NT2/D1 (cell line): ENCODE measurements around the gene ITGB1.

Source experiments
- DNase-seq: peaks from one replicate; pipeline ENCODE4 v3.0.0-alpha.2; 2011; ENCODE audit warnings: low read depth, low spot score
- H3K27me3 ChIP-seq: 2 replicates; pipeline ENCODE4 v1.6.0; 2011; ENCODE audit warnings: mild to moderate bottlenecking; ENCODE audit not compliant: insufficient read length, insufficient read depth
- H3K36me3 ChIP-seq: 2 replicates; pipeline ENCODE4 v1.6.1; 2011; ENCODE audit warnings: mild to moderate bottlenecking, low read length, mixed read lengths; ENCODE audit not compliant: insufficient read depth, insufficient read length
- H3K4me1 ChIP-seq: 2 replicates; pipeline ENCODE4 v1.5.1; 2011; ENCODE audit not compliant: insufficient read depth, insufficient read length
- H3K4me3 ChIP-seq: 2 replicates; pipeline ENCODE4 v1.5.1; 2011; ENCODE audit warnings: low read depth; ENCODE audit not compliant: insufficient read length
- H3K9ac ChIP-seq: 2 replicates; pipeline ENCODE4 v1.6.0; 2011; ENCODE audit warnings: low read depth; ENCODE audit not compliant: insufficient read length
- H3K9me3 ChIP-seq: 2 replicates; pipeline ENCODE4 v1.5.1; 2011; ENCODE audit warnings: mild to moderate bottlenecking, low read length; ENCODE audit not compliant: insufficient read depth
- SUZ12 ChIP-seq: IDR thresholded peaks from 2 replicates; pipeline ENCODE4 v1.6.1; 2011; ENCODE audit not compliant: insufficient read length, insufficient read depth; ENCODE audit errors: extremely low read depth
- YY1 ChIP-seq: IDR thresholded peaks from 2 replicates; pipeline ENCODE4 v1.6.1; 2011; ENCODE audit not compliant: insufficient read length, insufficient read depth
- ZNF274 ChIP-seq: IDR thresholded peaks from 2 replicates; pipeline ENCODE4 v1.6.1; 2011; ENCODE audit warnings: mild to moderate bottlenecking, low read depth, low read length

The ITGB1 gene

DNA sequence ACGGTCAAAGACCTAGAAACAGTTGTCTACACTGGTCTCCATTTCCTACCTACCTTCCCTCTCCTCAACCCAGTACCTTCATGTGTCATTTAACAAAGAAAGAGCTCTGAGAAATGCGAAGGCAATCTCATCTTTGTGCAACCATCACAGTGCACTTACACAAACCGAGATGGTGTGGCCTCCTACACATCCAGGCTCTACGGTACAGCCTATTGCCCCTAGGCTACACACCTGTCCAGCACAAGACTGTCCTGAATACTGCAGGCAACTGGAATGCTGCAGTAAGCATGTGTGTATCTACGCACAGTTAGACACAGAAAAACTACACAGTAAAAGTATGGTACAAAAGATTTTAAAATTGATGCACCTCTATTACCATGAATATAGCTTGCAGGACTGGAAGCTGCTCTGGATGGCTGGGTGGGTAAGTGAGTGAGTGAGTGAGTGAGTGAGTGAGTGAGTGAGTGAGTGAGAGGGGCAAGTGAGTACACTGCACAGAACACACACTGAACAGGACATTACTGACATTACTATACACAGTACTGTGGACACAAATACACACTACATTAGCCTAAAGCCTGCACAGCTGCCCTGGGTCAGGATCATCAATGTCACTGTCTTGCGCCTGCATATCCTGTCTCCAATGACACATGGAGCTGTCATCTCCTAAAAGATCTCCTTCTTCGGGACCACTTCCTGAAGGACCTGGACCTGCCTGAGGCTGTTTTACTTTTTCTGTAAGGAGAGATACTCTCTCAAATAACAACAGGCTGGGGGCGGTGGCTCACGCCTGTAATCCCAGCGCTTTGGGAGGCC lies 18.5 kb downstream of the ITGB1 start:
- Histone ChIP-seq H3K4me1 (peaks cover 5% of the 10 kb centered on the region), H3K27me3 (no peaks in the 10 kb centered on the region), H3K9me3 (no peaks in the 10 kb centered on the region), H3K4me3 (no peak overlapping the region), H3K36me3 (peaks cover 24% of the 10 kb centered on the region), H3K9ac (no peak overlapping the region)
- TF ChIP-seq ZNF274 (no peak), SUZ12 (no peak), YY1 (no peak)
- DNase-seq, result no peak

GRCh38 chr10:32938554-32939061 lies 19.4 kb downstream of the ITGB1 start:
- Histone ChIP-seq H3K36me3 (peaks cover 33% of the 10 kb centered on the region), H3K9me3 (no peaks in the 10 kb centered on the region), H3K27me3 (no peaks in the 10 kb centered on the region), H3K9ac (no peak overlapping the region), H3K4me1 (peaks cover 5% of the 10 kb centered on the region), H3K4me3 (no peak overlapping the region)
- no peak for DNase-seq
- TF ChIP-seq YY1 (no peak), SUZ12 (no peak), ZNF274 (no peak)

DNA sequence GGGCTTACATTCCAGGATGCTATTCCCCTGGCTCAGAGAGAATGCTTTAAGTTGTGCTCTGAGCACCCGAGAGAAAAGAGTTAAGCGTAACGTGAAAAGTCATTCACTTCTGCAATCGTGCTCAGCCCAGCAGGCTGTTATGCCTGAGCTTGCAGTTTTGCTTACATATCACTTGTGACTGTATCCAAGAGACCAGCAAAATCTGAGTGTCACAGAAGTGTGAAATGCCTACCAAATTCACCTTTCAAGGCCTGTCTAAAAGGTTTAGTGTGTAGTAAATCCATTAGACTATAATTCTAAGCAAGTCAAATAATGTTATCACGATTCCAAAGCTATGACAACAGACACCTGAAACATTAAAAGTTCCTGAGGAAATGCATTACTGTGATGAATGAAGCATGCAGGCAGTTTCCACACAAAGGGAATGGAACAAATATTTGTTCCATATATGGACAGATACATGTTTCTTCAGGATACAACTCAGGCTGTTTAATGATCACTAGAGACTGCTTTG lies 20.1 kb downstream of the ITGB1 start:
- DNase-seq, result no peak
- H3K9ac ChIP-seq, result no peak overlapping the region
- H3K4me1 ChIP-seq, result peaks cover 5% of the 10 kb centered on the region
- no peak overlapping the region for H3K4me3 ChIP-seq
- H3K27me3 ChIP-seq, result no peaks in the 10 kb centered on the region
- TF ChIP-seq SUZ12, result no peak
- peaks cover 40% of the 10 kb centered on the region for H3K36me3 ChIP-seq
- H3K9me3 ChIP-seq, result no peaks in the 10 kb centered on the region

GRCh38 chr10:32932225-32932729 lies 25.8 kb downstream of the ITGB1 start:
- no peak overlapping the region for H3K4me3 ChIP-seq
- H3K9me3 ChIP-seq, result no peaks in the 10 kb centered on the region
- no peaks in the 10 kb centered on the region for H3K4me1 ChIP-seq
- no peak for DNase-seq
- H3K9ac ChIP-seq, result no peak overlapping the region
- TF ChIP-seq ZNF274 (no peak), YY1 (no peak), SUZ12 (no peak)
- H3K27me3 ChIP-seq, result no peaks in the 10 kb centered on the region
- H3K36me3 ChIP-seq, result peaks cover 72% of the 10 kb centered on the region

DNA sequence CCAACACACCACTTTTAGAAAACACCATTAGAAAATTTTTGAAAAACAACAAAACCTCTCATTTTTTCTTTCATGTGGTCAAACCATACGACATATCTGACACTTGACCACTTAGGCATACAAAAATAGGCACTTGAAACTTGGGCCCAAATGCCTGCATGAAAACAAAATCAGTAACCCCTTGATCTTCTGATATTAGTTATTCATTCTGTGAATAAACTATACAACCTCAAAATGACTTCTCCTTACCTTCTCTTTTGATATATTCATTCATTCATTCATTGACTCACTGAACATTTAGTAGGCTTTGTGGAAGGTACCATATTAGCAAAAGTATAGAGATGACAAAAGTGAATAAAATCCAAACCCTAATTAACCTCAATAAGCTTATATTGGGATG lies 26.4 kb downstream of the ITGB1 start:
- Histone ChIP-seq H3K9ac (no peak overlapping the region), H3K9me3 (no peaks in the 10 kb centered on the region), H3K36me3 (peaks cover 79% of the 10 kb centered on the region), H3K4me3 (no peak overlapping the region), H3K4me1 (no peaks in the 10 kb centered on the region), H3K27me3 (no peaks in the 10 kb centered on the region)
- TF ChIP-seq ZNF274 (no peak), SUZ12 (no peak), YY1 (no peak)
- no peak for DNase-seq

- DNase-seq, result no peak
- Histone ChIP-seq H3K4me3 (no peak overlapping the region), H3K27me3 (no peaks in the 10 kb centered on the region), H3K36me3 (peaks cover 85% of the 10 kb centered on the region), H3K9me3 (no peaks in the 10 kb centered on the region), H3K4me1 (no peaks in the 10 kb centered on the region), H3K9ac (no peak overlapping the region)
- TF ChIP-seq SUZ12 (no peak), ZNF274 (no peak), YY1 (no peak)
These were observed 28.0 kb downstream of the ITGB1 start for GRCh38 chr10:32930036-32930435.

GRCh38 chr10:32929634-32930033 lies 28.4 kb downstream of the ITGB1 start:
- DNase-seq, result no peak
- no peak overlapping the region for H3K9ac ChIP-seq
- H3K4me3 ChIP-seq, result no peak overlapping the region
- TF ChIP-seq YY1 (no peak), SUZ12 (no peak), ZNF274 (no peak)
- peaks cover 81% of the 10 kb centered on the region for H3K36me3 ChIP-seq
- no peaks in the 10 kb centered on the region for H3K27me3 ChIP-seq
- no peaks in the 10 kb centered on the region for H3K9me3 ChIP-seq
- no peaks in the 10 kb centered on the region for H3K4me1 ChIP-seq
